Epithelial cell of umbilical artery (primary cell): ENCODE data around the gene FST. TPM values are rescaled to one million over a fixed set of nuclear protein-coding genes. Genes with fewer than 3 reads are reported as not detected.

Experiments used
- total RNA-seq: library from RNA; depleted of rRNA; stranded (reverse); fragments of >200 nt; gene quantifications from 2 replicates; pipeline ENCODE4 v1.2.3, GENCODE V29; 2014

FST gene, protein sequence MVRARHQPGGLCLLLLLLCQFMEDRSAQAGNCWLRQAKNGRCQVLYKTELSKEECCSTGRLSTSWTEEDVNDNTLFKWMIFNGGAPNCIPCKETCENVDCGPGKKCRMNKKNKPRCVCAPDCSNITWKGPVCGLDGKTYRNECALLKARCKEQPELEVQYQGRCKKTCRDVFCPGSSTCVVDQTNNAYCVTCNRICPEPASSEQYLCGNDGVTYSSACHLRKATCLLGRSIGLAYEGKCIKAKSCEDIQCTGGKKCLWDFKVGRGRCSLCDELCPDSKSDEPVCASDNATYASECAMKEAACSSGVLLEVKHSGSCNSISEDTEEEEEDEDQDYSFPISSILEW
- 45.5 and 47.7 TPM in 2 replicates for total RNA-seq

GRCh38 chr5:53480416-53481158, at the start of gene FST:
Gene FST, plus strand, starts transcription at chr5:53480629. Its CDS starts 163 bp downstream, at chr5:53480792.

Other genes with a start within 250 kb of the FST start
- gene NDUFS4, start 80.0 kb downstream of the FST start, total RNA-seq = 134 and 180 TPM in 2 replicates